Measurements from ENCODE around the gene RNF212. TPM values are rescaled to one million over a fixed set of nuclear protein-coding genes. Genes with fewer than 3 reads are reported as not detected.

The RNF212 gene
- total RNA-seq, 1 experiment from 2014 or later, result not detected

- POLR2A ChIA-PET, result no interaction called here
- Mint-ChIP-seq H3K27ac (ENCODE audit: unreplicated experiment) (no peak overlapping the region), H3K4me3 (ENCODE audit: unreplicated experiment) (no peak overlapping the region), H3K27me3 (ENCODE audit: insufficient read depth, unreplicated experiment) (peaks cover 5% of the 10 kb centered on the region), H3K4me1 (ENCODE audit: low read depth, unreplicated experiment) (peaks cover 16% of the 10 kb centered on the region), H3K9me3 (ENCODE audit: unreplicated experiment) (peaks cover 11% of the 10 kb centered on the region), H3K36me3 (ENCODE audit: insufficient read depth, unreplicated experiment) (peaks cover 6% of the 10 kb centered on the region)
- BruUV-seq (replicated peaks), result no TSS peak
- no peaks in the 10 kb centered on the region for H3K4me1 ChIP-seq
- no peaks in the 10 kb centered on the region for H3K27me3 ChIP-seq (replicated peaks; ENCODE audit: control insufficient read depth, insufficient read depth, low read length)
- intact Hi-C loops (cut with micrococcal nuclease; ENCODE audit: unreplicated experiment), result no loop called here
- DNase-seq, result no peak
- TF ChIP-seq, protein P1, sequence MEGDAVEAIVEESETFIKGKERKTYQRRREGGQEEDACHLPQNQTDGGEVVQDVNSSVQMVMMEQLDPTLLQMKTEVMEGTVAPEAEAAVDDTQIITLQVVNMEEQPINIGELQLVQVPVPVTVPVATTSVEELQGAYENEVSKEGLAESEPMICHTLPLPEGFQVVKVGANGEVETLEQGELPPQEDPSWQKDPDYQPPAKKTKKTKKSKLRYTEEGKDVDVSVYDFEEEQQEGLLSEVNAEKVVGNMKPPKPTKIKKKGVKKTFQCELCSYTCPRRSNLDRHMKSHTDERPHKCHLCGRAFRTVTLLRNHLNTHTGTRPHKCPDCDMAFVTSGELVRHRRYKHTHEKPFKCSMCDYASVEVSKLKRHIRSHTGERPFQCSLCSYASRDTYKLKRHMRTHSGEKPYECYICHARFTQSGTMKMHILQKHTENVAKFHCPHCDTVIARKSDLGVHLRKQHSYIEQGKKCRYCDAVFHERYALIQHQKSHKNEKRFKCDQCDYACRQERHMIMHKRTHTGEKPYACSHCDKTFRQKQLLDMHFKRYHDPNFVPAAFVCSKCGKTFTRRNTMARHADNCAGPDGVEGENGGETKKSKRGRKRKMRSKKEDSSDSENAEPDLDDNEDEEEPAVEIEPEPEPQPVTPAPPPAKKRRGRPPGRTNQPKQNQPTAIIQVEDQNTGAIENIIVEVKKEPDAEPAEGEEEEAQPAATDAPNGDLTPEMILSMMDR (IDR thresholded peaks at IDR 0.05; ENCODE audit: insufficient read depth in 1 of 2, low read depth in 1 of 2, low read length in 1 of 2, severe bottlenecking in 1 of 2, unreplicated experiment in 1 of 2), result no peak
- H3K9me3 ChIP-seq, result peaks cover 10% of the 10 kb centered on the region
- H3K36me3 ChIP-seq (ENCODE audit: control insufficient read depth, insufficient read depth, low read length), result no peaks in the 10 kb centered on the region
- H3K4me3 ChIP-seq (ENCODE audit: low read depth, low read length), result no peak overlapping the region
- CTCF ChIA-PET, result no interaction called here
Observed at GRCh38 chr4:1087371-1087770, 26.0 kb downstream of the RNF212 start.

GRCh38 chr4:1086011-1086410, 27.4 kb downstream of the RNF212 start:
- Mint-ChIP-seq H3K27ac (ENCODE audit: unreplicated experiment) (no peak overlapping the region), H3K36me3 (ENCODE audit: insufficient read depth, unreplicated experiment) (peaks cover 6% of the 10 kb centered on the region), H3K27me3 (ENCODE audit: insufficient read depth, unreplicated experiment) (peaks cover 11% of the 10 kb centered on the region), H3K9me3 (ENCODE audit: unreplicated experiment) (peaks cover 11% of the 10 kb centered on the region), H3K4me3 (ENCODE audit: unreplicated experiment) (no peak overlapping the region), H3K4me1 (ENCODE audit: low read depth, unreplicated experiment) (peaks cover 13% of the 10 kb centered on the region)
- H3K27me3 ChIP-seq (replicated peaks; ENCODE audit: control insufficient read depth, insufficient read depth, low read length), result no peaks in the 10 kb centered on the region
- no peak for DNase-seq
- peaks cover 10% of the 10 kb centered on the region for H3K9me3 ChIP-seq
- H3K4me3 ChIP-seq (ENCODE audit: low read depth, low read length), result no peak overlapping the region
- BruUV-seq (replicated peaks), result no TSS peak
- ChIA-PET CTCF (no interaction called here), POLR2A (no interaction called here)
- intact Hi-C loops (cut with micrococcal nuclease; ENCODE audit: unreplicated experiment), result no loop called here
- no peaks in the 10 kb centered on the region for H3K36me3 ChIP-seq (ENCODE audit: control insufficient read depth, insufficient read depth, low read length)
- H3K4me1 ChIP-seq, result no peaks in the 10 kb centered on the region
- TF ChIP-seq, protein P1 (IDR thresholded peaks at IDR 0.05; ENCODE audit: insufficient read depth in 1 of 2, low read depth in 1 of 2, low read length in 1 of 2, severe bottlenecking in 1 of 2, unreplicated experiment in 1 of 2), result no peak

DNA sequence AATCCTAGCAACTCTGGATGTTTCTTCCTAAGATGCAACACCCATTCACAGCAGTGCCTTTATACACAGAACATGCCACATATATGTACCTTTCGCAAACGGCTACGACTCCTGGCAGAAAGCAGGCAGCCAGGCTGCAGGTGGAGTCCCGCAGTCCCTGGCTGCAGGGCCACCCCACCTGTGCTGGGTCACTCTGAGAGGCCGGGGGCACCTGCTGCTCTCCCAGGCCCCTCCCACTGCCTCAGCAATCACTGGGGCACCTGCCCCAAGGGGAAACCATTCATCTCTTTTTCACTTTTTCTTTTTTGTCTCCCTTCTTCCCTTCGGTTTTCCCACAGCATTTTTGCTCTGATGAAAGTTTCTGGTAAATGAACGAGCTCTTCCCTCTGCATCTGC, 28.0 kb downstream of the RNF212 start:
- H3K4me1 Mint-ChIP-seq (ENCODE audit: low read depth, unreplicated experiment), result peaks cover 13% of the 10 kb centered on the region
- no peak overlapping the region for H3K27ac Mint-ChIP-seq (ENCODE audit: unreplicated experiment)
- no peaks in the 10 kb centered on the region for H3K36me3 ChIP-seq (ENCODE audit: control insufficient read depth, insufficient read depth, low read length)
- peaks cover 11% of the 10 kb centered on the region for H3K27me3 Mint-ChIP-seq (ENCODE audit: insufficient read depth, unreplicated experiment)
- no TSS peak for BruUV-seq (replicated peaks)
- no peaks in the 10 kb centered on the region for H3K4me1 ChIP-seq
- no peak for DNase-seq
- peaks cover 10% of the 10 kb centered on the region for H3K9me3 ChIP-seq
- intact Hi-C loops (cut with micrococcal nuclease; ENCODE audit: unreplicated experiment), result no loop called here
- ChIA-PET CTCF (no interaction called here), POLR2A (no interaction called here)
- no peak overlapping the region for H3K4me3 ChIP-seq (ENCODE audit: low read depth, low read length)
- H3K4me3 Mint-ChIP-seq (ENCODE audit: unreplicated experiment), result no peak overlapping the region
- H3K36me3 Mint-ChIP-seq (ENCODE audit: insufficient read depth, unreplicated experiment), result peaks cover 6% of the 10 kb centered on the region
- TF ChIP-seq, protein P1 (IDR thresholded peaks at IDR 0.05; ENCODE audit: insufficient read depth in 1 of 2, low read depth in 1 of 2, low read length in 1 of 2, severe bottlenecking in 1 of 2, unreplicated experiment in 1 of 2), result no peak
- peaks cover 11% of the 10 kb centered on the region for H3K9me3 Mint-ChIP-seq (ENCODE audit: unreplicated experiment)
- no peaks in the 10 kb centered on the region for H3K27me3 ChIP-seq (replicated peaks; ENCODE audit: control insufficient read depth, insufficient read depth, low read length)
